Loucy (cell line): ENCODE measurements around the gene FGGY.

Experiments used
- H2AFZ ChIP-seq: fragments of 200-600 bp; sonication (generic); 2 replicates; pipeline ENCODE4 v1.6.0; 2016; ENCODE audit warnings: antibody characterized with exemption, mild to moderate bottlenecking, low read length, moderate library complexity
- H3F3A ChIP-seq: fragments of 200-600 bp; 2 replicates; pipeline ENCODE4 v1.6.0; 2016; ENCODE audit warnings: antibody characterized with exemption, low read depth, mild to moderate bottlenecking
- H3K27me3 ChIP-seq: fragments of 200-600 bp; sonication (generic); 2 replicates; pipeline ENCODE4 v1.6.1; 2014; ENCODE audit warnings: low read length, mild to moderate bottlenecking; ENCODE audit not compliant: insufficient read depth, poor library complexity, severe bottlenecking
- H3K36me3 ChIP-seq: fragments of 200-600 bp; sonication (generic); 2 replicates; pipeline ENCODE4 v1.6.1; 2016; ENCODE audit warnings: low read length; ENCODE audit not compliant: insufficient read depth
- H3K4me1 ChIP-seq: fragments of 200-600 bp; sonication (generic); 2 replicates; pipeline ENCODE4 v1.5.1; 2014; ENCODE audit warnings: low read length, mild to moderate bottlenecking; ENCODE audit not compliant: insufficient read depth, poor library complexity, severe bottlenecking
- H3K4me2 ChIP-seq: fragments of 200-600 bp; sonication (generic); 2 replicates; pipeline ENCODE4 v1.6.0; 2014; ENCODE audit warnings: antibody characterized with exemption, low read length, low read depth, mild to moderate bottlenecking; ENCODE audit not compliant: poor library complexity, severe bottlenecking
- H3K4me3 ChIP-seq: fragments of 200-600 bp; sonication (generic); 2 replicates; pipeline ENCODE4 v1.5.1; 2014; ENCODE audit warnings: low read length, mild to moderate bottlenecking, mixed read lengths; ENCODE audit not compliant: poor library complexity, severe bottlenecking
- H3K79me2 ChIP-seq: fragments of 200-600 bp; sonication (generic); 2 replicates; pipeline ENCODE4 v1.6.1; 2014; ENCODE audit warnings: low read length; ENCODE audit not compliant: insufficient read depth
- H3K9ac ChIP-seq: fragments of 200-600 bp; sonication (generic); 2 replicates; pipeline ENCODE4 v1.6.0; 2014; ENCODE audit warnings: mild to moderate bottlenecking, low read depth, low read length, moderate library complexity; ENCODE audit not compliant: poor library complexity, severe bottlenecking
- H3K9me2 ChIP-seq: fragments of 200-600 bp; sonication (generic); replicated peaks from 2 replicates; pipeline ENCODE4 v1.6.1; 2016; ENCODE audit warnings: low read depth, low read length, mixed read lengths
- H3K9me3 ChIP-seq: fragments of 200-600 bp; sonication (generic); 2 replicates; pipeline ENCODE4 v1.6.1; 2014; ENCODE audit warnings: mild to moderate bottlenecking, antibody characterized with exemption, low read length, low read depth; ENCODE audit not compliant: insufficient read depth
- H4K20me1 ChIP-seq: fragments of 200-600 bp; sonication (generic); 2 replicates; pipeline ENCODE4 v1.6.0; 2014; ENCODE audit warnings: antibody characterized with exemption, low read length, mild to moderate bottlenecking; ENCODE audit not compliant: insufficient read depth, poor library complexity, severe bottlenecking
- CTCF ChIP-seq: fragments of 200-600 bp; sonication (generic); conservative IDR thresholded peaks from 2 replicates; pipeline ENCODE4 v1.5.1; 2014; ENCODE audit warnings: mild to moderate bottlenecking, antibody characterized with exemption, low read length
- EZH2phosphoT487 ChIP-seq: fragments of 200-600 bp; IDR thresholded peaks from 2 replicates; pipeline ENCODE4 v1.6.1; 2018; ENCODE audit warnings: antibody characterized with exemption, mild to moderate bottlenecking, moderate library complexity, borderline replicate concordance

Gene FGGY

GRCh38 chr1:59498640-59499039, 201.7 kb downstream of the FGGY start:
- H3K4me1 ChIP-seq, result peaks cover 29% of the 10 kb centered on the region
- H2AFZ ChIP-seq, result no peak overlapping the region
- H3F3A ChIP-seq, result no peaks in the 10 kb centered on the region
- H3K9me2 ChIP-seq, result no peaks in the 10 kb centered on the region
- no peaks in the 10 kb centered on the region for H3K27me3 ChIP-seq
- no peak overlapping the region for H3K4me3 ChIP-seq
- no peak overlapping the region for H3K9ac ChIP-seq
- H3K79me2 ChIP-seq, result no peaks in the 10 kb centered on the region
- no peaks in the 10 kb centered on the region for H3K9me3 ChIP-seq
- no peaks in the 10 kb centered on the region for H3K36me3 ChIP-seq
- no peak overlapping the region for H3K4me2 ChIP-seq
- TF ChIP-seq CTCF (no peak), EZH2phosphoT487 (no peak)
- no peaks in the 10 kb centered on the region for H4K20me1 ChIP-seq

- no peaks in the 10 kb centered on the region for H3K9me3 ChIP-seq
- TF ChIP-seq EZH2phosphoT487, result no peak
- no peak for TF ChIP-seq CTCF
- no peak overlapping the region for H3K4me3 ChIP-seq
- H3K9me2 ChIP-seq, result no peaks in the 10 kb centered on the region
- no peaks in the 10 kb centered on the region for H3K79me2 ChIP-seq
- peak overlapping the region; percentile 7; the same call in 1 of the 2 replicates for H2AFZ ChIP-seq
- H3F3A ChIP-seq, result no peaks in the 10 kb centered on the region
- no peaks in the 10 kb centered on the region for H3K27me3 ChIP-seq
- peaks cover 23% of the 10 kb centered on the region for H3K4me1 ChIP-seq
- H3K4me2 ChIP-seq, result no peak overlapping the region
- H3K9ac ChIP-seq, result peak overlapping the region; percentile 2
- no peaks in the 10 kb centered on the region for H3K36me3 ChIP-seq
- H4K20me1 ChIP-seq, result no peaks in the 10 kb centered on the region
Measured at GRCh38 chr1:59499273-59499942, 202.5 kb downstream of the FGGY start.

GRCh38 chr1:59499943-59500569, 203.2 kb downstream of the FGGY start:
- H3K9me2 ChIP-seq, result no peaks in the 10 kb centered on the region
- no peaks in the 10 kb centered on the region for H3K9me3 ChIP-seq
- no peaks in the 10 kb centered on the region for H4K20me1 ChIP-seq
- no peaks in the 10 kb centered on the region for H3K79me2 ChIP-seq
- H3K9ac ChIP-seq, result peak overlapping the region; percentile 2
- H3K4me2 ChIP-seq, result no peak overlapping the region
- H3K4me1 ChIP-seq, result peaks cover 16% of the 10 kb centered on the region
- no peak overlapping the region; the same call in 1 of the 2 replicates for H2AFZ ChIP-seq
- H3K4me3 ChIP-seq, result no peak overlapping the region
- H3K27me3 ChIP-seq, result no peaks in the 10 kb centered on the region
- TF ChIP-seq CTCF (no peak), EZH2phosphoT487 (no peak)
- H3K36me3 ChIP-seq, result no peaks in the 10 kb centered on the region
- H3F3A ChIP-seq, result no peaks in the 10 kb centered on the region
